Ramos (cell line): Measurements from ENCODE around the gene OSBPL9.
"Not testable (repeated sequence)": the region's sequence is repeated elsewhere in the genome, so short reads cannot be mapped to it uniquely, and the experiment has no call there.

Experiments
- in situ Hi-C: fragments of 300-500 bp; cut with MboI; formaldehyde crosslinking; loops from one replicate; pipeline ENCODE4 v1.14.3; 2022; ENCODE audit warnings: low sequenced_read_pairs; ENCODE audit not compliant: unreplicated experiment

Gene OSBPL9

DNA sequence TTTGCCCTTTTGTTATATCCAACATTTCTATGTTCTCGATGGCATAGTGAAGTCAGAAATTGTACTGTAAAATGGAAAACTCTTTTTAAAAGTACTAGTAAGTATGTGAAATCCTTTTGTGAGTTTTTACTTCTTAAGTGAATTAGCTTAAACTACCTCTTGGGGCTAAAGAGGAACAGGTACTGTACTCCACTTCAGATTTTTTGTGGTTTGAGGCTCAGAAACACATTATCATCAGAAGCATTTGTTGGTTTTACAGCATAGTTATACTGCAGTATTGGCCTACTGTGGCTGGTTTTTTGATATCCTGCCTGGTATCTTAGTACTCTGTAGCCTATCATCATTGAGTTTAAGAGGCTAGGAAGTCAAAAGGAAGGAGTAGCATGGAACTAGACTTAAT, 144.5 kb downstream of the OSBPL9 start:
- in situ Hi-C loops: no loop called here

DNA sequence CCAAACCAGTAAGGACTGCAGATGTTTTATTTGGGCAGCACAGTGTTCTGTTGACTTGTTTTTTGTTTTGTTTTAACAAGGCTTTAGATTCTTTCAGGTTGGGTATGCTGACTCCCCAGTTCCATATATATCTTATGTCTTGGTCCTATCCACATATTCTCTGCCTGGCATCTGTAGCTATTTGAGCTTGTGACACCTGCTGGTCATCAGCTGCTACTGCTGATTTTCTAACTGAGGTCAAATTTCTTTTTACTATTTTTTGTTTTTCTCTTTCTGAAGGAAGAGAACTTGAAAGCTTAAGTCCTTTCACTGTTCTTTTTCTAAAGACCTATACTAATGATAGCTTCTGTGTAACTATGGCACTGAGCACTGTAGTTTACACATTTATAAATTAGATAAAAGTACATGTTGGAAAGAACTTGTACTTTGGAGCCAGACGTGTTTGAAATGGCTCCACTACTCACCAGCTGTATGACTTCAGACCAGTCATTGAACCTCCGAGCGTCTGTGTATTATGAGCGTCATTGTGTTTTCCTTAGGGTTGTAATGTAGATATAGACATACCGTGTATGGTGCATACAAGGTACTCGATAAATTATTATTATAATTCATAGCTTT, 152.2 kb downstream of the OSBPL9 start:
- in situ Hi-C loops: no loop called here

DNA sequence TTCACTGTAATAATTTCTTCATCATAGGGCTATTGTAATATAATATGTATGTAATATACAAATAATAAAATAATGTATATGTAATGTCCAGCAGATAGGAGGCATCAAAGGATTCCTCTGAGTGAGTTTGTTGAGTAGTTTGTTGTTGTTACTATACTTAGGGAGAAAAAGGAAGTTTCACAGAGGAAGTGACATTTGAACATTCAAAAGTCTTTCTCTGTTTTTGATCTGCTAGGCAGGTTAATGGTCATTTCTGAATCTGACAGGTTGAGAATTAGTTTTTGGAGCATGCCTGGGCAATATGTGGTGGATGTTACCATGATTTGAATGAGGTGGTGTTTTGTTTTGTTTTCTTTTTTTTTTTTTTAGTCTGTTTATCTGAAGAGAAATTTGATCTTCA, 159.5 kb downstream of the OSBPL9 start:
- in situ Hi-C loops: no loop called here

DNA sequence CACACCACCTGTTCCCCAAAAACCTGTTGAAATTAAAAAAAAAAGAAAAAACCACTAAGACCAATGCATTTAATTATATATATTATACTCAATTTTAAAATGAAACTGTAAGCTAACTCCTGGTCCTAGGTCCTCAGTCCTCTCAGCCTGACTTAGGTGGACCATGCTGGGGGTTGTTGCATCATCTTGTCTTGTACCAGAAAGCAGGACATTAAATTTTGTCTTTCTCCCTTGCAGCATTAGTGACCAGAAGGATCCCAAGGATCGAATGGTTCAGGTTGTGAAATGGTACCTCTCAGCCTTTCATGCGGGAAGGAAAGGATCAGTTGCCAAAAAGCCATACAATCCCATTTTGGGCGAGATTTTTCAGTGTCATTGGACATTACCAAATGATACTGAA, 164.0 kb downstream of the OSBPL9 start:
- in situ Hi-C loops: no loop called here

DNA sequence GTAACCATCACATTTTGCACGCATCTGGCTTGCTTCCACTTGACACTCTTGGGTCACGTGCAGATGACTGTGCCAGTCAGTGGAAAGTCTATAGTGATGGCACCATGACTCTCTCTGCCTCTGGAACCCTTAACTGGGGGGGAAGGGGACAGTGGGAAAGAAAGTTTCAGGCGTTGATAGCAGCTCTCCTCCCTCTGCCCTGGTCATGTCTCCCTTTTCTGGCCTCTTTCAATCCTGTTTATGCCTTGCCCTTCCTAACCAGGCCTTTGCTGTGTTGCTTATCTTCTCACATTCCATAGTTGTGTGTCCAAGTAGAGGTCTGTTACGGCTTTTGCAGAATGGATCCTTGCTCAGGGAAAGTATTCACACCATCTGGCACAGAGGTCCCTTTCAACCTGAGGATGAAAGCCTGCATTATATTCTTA, 168.1 kb downstream of the OSBPL9 start:
- in situ Hi-C loops: no loop called here

DNA sequence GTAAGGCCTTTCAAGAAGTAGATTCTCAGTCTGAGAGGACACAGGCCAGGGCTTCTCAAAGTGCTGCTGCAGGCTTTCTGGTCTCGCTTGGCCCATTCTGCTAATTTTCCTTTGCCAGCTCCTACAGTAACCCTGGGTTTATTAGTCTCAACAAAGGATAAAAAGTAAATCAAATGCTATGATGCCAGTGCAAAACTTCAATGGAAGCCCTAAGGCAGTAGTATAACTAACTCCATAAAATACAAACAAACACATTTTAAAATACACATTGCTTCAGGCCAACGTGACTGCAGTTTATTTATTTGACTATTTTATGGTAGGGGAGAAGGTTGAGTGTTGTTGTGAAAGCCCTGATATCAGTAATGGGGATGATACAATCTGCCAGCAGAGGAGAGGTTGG, 172.0 kb downstream of the OSBPL9 start:
- in situ Hi-C loops: no loop called here

DNA sequence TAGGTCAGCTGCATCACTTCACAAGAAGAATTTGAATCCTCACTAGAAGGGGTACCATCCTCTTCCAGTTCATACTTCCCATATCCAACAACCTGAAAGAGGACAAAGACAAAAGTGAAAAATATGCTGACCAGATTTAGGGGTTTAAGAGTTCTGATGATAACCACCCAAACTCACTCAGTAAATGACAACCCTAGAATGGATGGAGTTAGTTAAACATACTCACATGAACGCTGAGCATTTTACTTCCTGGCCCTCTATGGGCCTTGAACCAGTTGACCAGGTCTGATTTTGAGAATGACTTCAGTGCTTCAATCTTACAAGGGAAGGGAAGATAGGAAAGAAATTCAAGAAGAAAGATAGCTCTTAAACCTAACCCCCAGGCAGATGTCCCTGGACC, 172.4 kb downstream of the OSBPL9 start:
- in situ Hi-C loops: no loop called here

DNA sequence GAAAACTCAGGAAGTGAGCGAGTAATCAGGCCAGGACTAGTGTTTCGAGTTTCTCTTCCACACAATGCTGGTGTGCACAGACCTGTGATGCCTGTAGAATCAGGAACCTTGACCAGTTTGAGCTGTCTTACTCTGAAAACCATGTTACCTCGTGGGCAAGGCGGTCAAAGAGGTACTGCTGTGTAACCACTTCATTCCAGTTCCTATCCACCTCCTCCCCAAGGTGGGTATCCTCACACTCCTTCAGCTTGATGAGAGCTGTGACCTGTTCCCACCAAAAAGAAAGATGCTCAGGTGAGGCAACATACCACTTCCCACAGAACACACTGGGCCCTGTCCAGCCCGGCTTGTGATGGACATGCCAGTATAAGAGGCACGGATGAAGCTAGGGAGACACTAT, 173.5 kb downstream of the OSBPL9 start:
- in situ Hi-C loops: no loop called here

DNA sequence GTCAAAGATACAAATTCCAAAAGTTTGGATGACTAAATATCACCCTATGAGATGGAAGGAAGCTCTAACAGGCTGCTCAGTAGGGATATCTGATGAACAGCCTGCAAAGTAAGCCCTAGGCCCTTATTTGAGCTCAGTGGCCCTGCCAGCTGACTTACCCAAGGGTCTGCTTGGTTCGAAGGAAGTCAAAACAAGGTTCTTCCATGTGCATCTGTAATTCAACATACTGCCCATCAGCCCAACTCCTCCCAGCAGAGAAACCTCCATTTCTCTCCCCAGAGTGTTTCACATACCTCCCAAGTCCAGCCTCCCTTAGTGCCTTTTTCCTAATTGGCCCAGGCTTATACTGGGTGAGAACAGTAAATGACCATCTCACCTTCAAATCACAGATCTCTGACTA, 175.0 kb downstream of the OSBPL9 start:
- in situ Hi-C loops: no loop called here

DNA sequence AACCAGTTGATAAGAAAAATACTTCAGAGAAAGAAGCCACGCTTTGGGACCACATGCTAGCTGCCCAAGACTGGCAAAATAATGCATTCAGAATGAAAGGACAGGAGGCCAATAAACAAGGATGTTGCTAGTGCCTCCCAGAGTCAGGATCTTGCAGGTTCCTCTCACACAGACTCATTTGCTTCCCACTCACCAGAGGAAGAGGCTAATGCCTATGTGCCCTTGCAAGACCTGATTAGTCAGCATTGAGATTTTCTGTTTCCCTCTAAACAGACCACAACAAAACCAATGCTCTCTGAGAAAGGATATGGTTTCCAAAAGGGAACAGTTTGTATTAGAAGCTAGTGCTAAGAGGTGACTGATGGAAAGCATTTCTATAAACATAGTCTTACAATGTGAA, 176.0 kb downstream of the OSBPL9 start:
- in situ Hi-C loops: no loop called here

DNA sequence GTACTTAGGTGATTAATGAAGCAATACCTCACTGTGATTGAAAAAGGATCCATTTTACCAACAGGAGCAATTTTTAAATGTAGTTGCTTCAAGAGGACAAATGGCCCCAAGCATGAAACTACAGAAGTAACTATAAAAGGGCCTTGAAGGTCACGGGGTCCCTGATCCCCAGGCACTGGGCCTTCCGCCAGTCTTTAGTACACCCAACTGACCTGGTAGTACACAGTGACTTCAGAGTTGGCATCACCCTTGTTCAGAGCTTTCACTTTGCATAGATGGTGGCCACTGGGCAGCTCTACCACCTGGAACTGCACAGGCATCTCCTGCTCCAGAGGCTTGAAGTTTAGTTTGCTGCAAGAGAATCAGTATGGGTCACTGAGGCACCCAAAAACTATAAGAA, 177.4 kb downstream of the OSBPL9 start:
- in situ Hi-C loops: no loop called here

DNA sequence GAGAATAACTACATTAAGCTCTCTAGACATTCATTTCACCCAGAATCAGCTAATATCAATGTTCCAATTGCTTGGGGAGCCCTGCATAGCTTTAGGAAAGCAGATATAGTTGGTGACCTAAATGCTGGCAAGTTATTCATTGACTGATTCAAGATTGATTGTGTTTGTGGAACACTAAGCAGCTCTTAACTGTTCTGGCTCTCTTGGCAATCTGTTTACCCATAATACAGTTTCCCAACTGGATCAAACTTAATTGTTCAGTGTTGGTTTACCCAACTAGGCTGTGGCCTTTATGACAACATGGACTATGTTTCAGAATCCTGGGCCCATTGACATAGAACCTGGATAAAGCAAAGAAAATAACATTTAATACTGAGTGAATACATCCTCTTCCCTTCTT, 178.0 kb downstream of the OSBPL9 start:
- in situ Hi-C loops: no loop called here

DNA sequence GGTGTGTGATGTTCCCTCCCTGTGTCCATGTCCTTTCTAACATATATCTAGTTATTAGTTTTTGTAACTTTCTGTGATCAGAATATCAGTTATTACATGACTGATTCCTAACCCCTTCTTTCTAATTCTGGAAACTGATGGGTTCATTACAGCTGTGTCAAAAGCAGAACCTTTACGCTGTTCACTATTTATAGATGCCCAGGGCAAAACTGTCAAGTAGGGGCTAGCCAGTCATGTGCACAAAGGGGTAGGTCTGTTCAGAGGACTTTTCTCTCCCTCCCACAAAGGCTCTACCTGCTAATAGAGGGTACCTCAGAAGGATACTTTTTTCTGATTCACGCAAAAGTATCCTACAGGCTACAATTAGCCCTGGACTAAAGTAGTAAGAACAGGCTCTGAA, 182.5 kb downstream of the OSBPL9 start:
- in situ Hi-C loops: no loop called here

DNA sequence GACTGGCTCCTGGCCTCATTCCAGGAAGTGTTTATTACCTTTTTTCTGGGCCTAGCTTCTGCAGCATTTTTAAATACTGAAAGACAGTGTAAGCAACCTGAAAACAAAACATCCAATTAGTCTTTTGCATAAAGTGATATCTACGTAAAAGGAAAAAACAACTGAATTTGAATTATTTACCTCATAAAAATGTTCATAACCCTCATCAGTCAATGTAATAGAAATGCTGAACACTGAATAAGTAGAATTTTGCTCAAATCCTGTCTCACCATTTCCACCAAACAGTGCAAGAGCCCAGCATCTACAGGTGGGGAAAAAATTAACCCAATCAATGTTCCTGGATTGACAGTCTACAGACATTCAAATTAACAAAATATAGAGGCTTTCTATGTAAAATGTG, 197.6 kb downstream of the OSBPL9 start:
- in situ Hi-C loops: no loop called here

DNA sequence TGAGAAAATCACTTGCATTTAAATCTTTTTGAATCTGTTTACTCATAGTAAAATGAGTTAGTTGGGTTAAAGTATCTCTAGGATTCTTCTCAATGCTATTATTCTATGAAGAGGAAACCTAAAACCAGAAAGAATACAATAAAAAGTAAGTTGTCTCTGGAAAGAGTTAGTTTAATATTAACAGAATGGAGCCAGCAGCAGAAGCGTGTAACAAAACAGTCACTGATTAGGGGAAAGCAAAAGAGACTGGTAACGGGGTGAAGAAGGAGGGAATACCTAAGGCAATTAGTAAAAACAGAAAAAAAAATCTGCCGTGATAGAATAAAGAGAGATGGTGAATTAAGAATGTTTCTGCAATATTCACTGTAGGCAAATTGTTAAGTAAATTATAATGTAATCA, 201.6 kb downstream of the OSBPL9 start:
- in situ Hi-C loops: no loop called here

DNA sequence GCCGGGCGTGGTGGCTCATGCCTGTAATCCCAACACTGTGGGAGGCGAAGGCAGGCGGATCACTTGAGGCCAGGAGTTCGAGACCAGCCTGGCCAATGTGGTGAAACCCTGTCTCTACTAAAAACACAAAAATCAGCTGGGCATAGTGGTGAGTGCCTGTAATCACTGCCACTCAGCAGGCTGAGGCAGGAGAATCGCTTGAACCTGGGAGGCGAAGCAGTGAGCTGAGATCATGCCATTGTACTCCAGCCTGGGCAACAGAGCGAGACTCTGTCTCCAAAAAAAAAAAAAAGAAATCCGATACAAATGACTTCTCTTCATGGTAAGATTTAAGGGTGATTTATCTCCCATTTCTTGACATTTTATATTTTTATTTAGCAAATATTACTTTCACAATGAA, 202.1 kb downstream of the OSBPL9 start:
- in situ Hi-C loops: not testable (repeated sequence)

DNA sequence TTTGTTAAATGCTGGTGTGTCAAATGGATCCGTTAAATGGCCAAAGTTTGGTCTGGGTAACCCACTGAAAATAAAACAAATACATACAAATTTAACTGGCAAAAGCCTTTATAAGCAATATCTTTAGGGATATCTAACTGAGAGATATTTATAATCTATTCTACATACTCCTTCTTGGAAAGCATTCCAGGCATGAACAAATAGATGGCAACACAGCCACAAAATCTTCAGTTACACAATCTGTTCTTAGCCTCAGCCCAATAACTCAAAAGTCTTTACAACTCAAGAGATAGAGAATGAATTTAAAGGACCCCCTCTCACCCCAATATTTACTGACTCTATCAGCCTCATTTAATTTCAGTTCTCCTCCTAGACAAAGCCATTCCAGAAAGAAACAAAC, 202.9 kb downstream of the OSBPL9 start:
- in situ Hi-C loops: no loop called here

DNA sequence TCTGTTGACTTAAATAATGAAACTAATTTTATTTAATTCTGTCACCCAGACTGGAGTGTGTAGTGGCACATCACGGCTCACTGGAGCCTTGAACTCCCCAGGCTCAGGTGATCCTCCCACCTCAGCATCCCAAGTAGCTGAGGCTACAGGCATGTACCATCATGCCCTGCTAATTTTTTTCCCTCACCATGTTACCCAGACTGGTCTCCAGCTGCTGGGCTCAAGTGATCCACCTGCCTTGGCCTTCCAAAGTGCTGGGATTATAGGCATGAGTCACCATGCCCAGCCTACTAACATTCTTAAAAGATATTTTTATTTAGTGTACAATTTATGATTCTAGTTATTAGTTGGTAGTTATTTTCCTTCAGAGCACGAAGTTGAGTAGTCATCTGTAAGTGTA, 212.2 kb downstream of the OSBPL9 start:
- in situ Hi-C loops: no loop called here

DNA sequence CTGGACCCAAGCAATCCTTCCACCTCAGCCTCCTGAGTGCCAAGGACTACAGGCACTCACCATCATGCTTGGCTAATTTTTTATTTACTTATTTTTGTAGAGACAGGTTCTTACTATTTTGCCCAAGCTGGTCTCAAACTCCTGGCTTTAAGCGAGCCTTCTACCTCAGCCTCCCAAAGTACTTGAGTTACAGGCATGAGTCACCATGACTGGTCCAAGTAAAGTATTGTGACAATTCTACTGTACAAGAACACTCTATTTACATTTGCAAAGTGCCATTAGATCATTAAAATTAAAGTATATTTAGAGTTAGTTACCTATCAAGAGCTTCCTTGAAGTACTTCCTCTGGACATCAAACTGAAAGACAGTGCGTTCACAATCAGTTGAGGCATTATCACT, 216.8 kb downstream of the OSBPL9 start:
- in situ Hi-C loops: no loop called here

DNA sequence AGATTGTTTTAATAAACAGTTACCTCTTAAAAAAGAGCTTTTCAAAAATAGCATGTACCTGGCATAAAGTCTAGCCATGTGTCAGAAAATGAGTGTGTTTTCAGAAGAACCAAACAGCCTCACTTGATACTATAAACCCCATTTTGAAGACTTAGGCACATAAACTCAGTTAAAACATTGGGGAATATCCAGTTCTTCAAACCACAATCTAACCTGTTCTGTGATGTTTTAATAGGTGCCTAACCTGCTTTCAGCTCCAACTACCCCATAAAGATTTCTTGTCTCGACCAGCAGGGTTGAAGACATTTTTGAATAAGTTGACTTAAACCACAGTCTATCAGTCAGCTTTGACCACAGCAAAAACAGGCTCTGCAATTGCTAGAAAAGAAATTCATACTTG, 220.4 kb downstream of the OSBPL9 start:
- in situ Hi-C loops: no loop called here
